DOHH2 (cell line): Measurements from ENCODE around the gene IER5L.

Experiments used
- CTCF ChIP-seq: fragments of 200-600 bp; sonication (generic); IDR thresholded peaks from one replicate; pipeline ENCODE4 v1.5.1; 2014; ENCODE audit warnings: antibody characterized with exemption, mild to moderate bottlenecking, low read depth, low read length; ENCODE audit not compliant: poor library complexity, severe bottlenecking
- EZH2phosphoT487 ChIP-seq: fragments of 200-600 bp; sonication (generic); IDR thresholded peaks from 2 replicates; pipeline ENCODE4 v1.6.1; 2017; ENCODE audit warnings: borderline replicate concordance, mild to moderate bottlenecking, antibody characterized with exemption, low read length, moderate library complexity, mixed read lengths

DNA sequence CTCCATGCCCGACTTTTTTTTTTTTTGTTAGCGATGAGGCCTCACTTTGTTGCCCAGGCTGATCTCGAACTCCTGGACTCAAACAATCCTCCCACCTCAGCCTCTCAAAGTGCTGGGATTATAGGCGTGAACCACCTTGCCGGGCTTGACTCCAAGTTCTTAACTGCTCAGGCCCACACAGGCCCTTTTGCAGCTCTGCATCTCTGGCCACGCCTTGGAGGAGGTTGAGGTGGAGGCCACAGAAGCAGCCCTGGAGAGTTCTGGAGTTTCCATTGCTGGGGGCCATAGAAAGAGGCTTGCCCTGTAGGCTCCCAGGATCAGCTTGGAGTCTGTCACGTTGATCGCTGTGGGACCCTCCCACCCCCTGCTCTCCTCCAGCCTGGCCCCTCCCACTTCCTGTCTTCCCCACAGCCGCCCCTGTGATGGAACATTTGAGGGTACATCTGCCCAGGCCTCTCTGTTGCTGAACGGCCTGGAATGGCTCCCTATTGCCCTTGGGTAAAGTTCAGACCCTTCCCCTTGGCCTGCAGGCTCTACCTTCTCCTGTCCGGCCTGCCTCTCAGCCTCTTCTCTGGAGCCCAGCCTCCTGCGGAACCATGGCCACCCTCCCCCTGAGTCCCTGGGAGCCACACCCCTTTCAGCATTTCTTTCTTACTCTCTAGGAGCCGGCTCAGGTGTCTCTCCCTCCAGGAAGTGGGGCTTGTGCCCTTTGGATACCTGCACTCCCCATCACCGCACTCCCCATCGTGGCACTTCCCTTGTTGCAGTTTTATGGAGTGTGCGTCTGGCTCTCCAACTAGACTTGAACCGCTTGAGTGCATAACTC lies 30.4 kb upstream of the IER5L start:
- no peak for TF ChIP-seq CTCF
- no peak for TF ChIP-seq EZH2phosphoT487
